ENCODE results near the gene TBPL1. TPM values are rescaled to one million over a fixed set of nuclear protein-coding genes. Genes with fewer than 3 reads are reported as not detected.
A peak's percentile ranks its signal among the peaks of the same experiment; 100 is the strongest.
"Not testable (repeated sequence)": the region's sequence is repeated elsewhere in the genome, so short reads cannot be mapped to it uniquely, and the experiment has no call there.

Gene TBPL1
- total RNA-seq, 1 donor from 2014 or later: 20.7 TPM

- DNase-seq (ENCODE audit: extremely low read depth, low read depth, low spot score): peak; percentile 58
Measured at GRCh38 chr6:133951881-133952814, 876 bp upstream of the TBPL1 start.

- DNase-seq (ENCODE audit: extremely low read depth, low read depth, low spot score): no peak
Measured at GRCh38 chr6:133953634-133954415, 801 bp downstream of the TBPL1 start.

GRCh38 chr6:133954657-133955576 lies 1.9 kb downstream of the TBPL1 start:
- no peak for DNase-seq (ENCODE audit: extremely low read depth, low read depth, low spot score)

- no peak for DNase-seq (ENCODE audit: extremely low read depth, low read depth, low spot score)
Measured at GRCh38 chr6:133955582-133956415, 2.8 kb downstream of the TBPL1 start.

DNA sequence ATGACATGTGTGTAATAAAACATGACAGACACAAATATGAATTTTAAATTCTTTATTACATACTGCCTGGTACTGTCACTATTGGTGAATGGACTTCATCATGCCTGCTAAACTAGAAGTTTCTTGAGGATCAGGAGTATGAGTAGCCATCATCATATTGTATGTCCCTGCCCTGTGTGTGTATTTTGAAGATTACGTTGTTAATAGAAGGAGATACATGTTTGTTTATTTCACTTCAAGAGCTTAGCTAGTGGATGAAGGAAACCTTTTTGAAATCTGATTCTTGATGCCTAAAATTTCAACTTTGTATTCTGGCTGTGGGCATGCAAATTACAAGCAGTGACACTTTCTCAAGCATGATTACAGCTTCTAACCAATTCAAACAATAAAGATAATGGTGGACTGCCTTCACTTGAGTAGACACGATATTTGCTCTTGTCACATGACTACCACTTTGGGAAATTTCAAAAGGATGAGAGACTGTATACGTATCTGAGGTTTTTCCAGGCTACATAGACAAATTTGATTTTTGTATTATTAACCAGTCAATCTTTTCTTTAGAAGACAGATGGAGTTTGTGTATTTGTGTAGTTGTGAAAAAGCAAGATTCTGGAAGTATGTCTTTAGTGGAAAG lies 3.5 kb downstream of the TBPL1 start:
- no peak for DNase-seq (ENCODE audit: extremely low read depth, low read depth, low spot score)

- no peak for DNase-seq (ENCODE audit: extremely low read depth, low read depth, low spot score)
Measured at GRCh38 chr6:133957227-133957626, 4.2 kb downstream of the TBPL1 start.

DNA sequence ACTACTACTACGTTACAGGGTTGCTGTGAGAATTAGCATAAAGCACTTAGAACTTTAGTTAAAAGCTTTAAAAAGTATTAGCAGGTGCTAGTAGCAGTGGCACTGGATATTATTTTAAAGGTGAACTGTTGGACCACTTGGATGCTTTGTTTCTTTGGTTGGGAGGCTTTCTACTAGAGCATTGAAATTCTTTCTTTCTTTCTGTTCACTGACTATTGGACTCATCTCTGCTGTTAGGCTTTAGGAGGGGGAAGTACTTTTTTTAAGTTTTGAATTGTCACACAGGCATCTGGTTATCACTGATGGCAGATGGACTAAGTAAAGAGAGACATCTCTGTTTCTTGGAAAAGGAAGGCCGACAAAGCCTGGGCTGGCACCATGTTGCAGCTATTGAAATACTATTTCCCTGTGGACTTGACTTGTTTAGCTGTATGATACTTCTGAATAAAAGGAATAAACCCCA lies 4.8 kb downstream of the TBPL1 start:
- no peak for DNase-seq (ENCODE audit: extremely low read depth, low read depth, low spot score)

DNA sequence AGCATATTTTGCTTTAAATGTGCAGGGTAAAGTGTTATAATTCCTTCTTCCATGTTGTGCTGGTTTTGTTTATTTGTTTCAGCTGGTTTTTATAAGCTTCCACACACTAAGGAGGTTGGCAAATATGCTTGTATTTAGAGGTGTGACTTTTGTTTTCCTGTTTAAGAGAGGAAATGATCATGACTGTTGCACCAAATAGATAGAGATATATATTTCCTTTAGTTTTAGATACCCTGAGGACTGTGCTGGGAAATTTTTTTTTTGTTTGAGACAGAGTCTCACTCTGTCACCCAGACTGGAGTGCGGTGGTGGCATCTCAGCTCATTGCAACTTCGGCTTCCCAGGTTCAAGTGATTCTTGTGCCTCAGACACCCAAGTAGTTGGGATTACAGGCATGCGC lies 5.8 kb downstream of the TBPL1 start:
- DNase-seq (ENCODE audit: extremely low read depth, low read depth, low spot score): no peak

- no peak for DNase-seq (ENCODE audit: extremely low read depth, low read depth, low spot score)
Measured at GRCh38 chr6:133959667-133960368, 6.8 kb downstream of the TBPL1 start.

GRCh38 chr6:133961831-133962230 lies 8.8 kb downstream of the TBPL1 start:
- no peak for DNase-seq (ENCODE audit: extremely low read depth, low read depth, low spot score)

DNA sequence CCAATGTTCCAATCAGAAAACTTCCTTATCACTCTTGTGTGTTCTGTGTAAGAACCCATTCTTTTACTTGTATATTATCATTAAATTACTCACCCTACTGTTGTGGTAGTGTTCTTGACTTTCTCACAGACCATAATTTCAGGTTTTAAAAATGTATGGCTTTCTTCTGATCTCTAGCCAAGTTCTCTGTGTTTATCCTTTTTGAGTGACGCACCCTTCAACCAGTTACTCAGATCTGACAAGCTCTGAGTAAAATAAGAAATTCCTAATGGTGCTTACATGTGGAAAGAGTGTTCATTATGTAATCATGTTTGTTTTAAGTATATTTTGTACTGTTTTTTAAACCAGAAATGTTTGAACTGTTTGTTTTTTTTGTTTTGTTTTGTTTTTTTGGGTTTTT lies 11.0 kb downstream of the TBPL1 start:
- no peak for DNase-seq (ENCODE audit: extremely low read depth, low read depth, low spot score)

- DNase-seq (ENCODE audit: extremely low read depth, low read depth, low spot score): no peak
Measured at GRCh38 chr6:133964702-133965101, 11.7 kb downstream of the TBPL1 start.

GRCh38 chr6:133965817-133966360 lies 12.9 kb downstream of the TBPL1 start:
- no peak for DNase-seq (ENCODE audit: extremely low read depth, low read depth, low spot score)

DNA sequence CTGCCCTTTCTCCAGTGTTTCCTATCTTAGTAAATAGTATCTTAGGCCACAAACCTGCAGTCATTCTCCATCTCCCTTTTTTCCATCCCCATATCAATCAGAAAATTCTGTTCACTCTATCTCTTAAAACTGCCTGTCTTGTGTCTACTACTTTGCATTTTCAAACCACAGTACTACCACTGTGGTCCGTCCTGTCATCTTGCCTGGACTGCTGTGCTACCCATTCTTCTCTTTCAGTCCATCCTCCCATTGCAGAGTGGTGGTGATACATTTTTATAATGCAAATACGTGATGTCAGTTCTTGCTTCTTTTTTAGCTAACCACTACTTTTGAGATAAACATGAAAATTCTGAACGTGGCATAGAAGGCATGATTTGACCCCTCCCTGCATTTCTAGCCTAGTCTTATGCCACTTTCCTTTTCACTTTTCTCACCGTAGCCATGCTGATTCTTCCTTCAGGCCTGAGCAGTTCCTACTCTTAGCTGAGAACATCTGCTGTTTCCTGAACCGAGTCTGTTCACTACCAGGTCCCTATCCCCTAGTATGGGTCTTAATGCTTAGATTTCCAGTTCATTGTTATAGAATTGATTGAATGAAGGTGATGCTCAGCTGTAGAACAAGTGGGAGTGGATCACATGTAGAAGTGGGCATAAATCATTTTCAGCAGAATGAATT lies 13.8 kb downstream of the TBPL1 start:
- DNase-seq (ENCODE audit: extremely low read depth, low read depth, low spot score): no peak

DNA sequence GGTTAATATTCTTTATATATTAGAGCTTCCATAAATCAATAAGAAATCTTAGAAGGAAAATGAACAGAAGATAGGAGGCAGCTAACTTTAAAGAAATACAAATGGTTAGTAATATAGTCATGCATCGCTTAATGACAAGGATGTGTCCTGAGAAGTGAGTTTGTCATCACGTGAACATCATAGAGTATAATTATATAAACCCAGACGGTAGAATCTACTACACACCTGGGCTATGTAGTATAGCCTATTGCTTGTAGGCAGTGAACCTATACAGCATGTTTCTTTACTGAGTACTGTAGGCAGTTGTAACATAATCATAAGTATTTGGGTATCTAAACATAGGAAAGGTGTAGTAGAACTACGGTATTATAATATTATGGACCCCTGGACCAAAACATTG lies 14.3 kb downstream of the TBPL1 start:
- DNase-seq (ENCODE audit: extremely low read depth, low read depth, low spot score): no peak

- not testable (repeated sequence) for DNase-seq (ENCODE audit: extremely low read depth, low read depth, low spot score)
Measured at GRCh38 chr6:133967835-133968234, 14.8 kb downstream of the TBPL1 start.

DNA sequence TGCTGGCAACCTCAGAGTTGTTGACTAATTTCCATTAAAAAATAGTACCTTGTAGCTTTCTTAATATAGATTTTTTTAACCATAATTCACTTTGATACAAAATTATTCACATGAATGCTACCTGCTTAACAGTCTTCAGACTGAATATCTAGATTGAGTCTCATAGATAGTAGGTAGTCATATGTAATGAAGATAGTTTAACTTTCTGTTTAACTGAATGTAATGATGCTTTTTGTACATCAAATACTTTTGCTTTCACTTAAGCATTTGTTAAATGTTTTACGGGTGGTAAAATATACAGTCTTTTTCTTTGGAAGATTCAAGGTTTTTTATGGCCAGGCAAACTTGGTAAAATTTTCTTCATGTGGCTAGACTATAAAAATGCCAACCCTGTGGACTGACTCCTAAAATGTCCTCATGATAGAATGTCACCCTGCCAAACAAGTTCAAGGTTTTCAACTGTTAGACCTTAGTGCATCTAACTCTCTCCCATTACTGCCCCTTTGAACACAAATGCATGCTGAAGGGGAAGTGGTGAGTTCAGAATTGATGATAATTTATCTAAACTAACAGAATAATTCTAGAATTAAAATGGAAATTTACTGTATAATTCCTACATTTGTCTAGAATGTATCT lies 16.4 kb downstream of the TBPL1 start:
- no peak for DNase-seq (ENCODE audit: extremely low read depth, low read depth, low spot score)
